Adrenal gland (tissue), 12 donors: Measurements from ENCODE around the gene CEP164. TPM values are rescaled to one million over a fixed set of nuclear protein-coding genes. Genes with fewer than 3 reads are reported as not detected.

ENCODE experiments used
- DNase-seq, 7 donors: peaks; one replicate each; pipeline ENCODE4 v3.0.0-alpha.2; 2019 to 2020
- H3K27ac ChIP-seq, 5 donors: fragments of 200-600 bp; sonication (generic) in 4 of 5; 1 replicate in 3 of 5; 2 replicates in 2 of 5; pipeline versions ENCODE4 v1.5.1 to v1.8.0; 2016 to 2020; ENCODE audit warnings: mild to moderate bottlenecking in 1 of 5
- H3K27me3 ChIP-seq: fragments of 200-600 bp; 2 replicates; pipeline ENCODE4 v1.8.0; 2021
- H3K36me3 ChIP-seq, 2 donors: fragments of 200-600 bp; replicated peaks in 1 of 2; 1 replicate in 1 of 2; 2 replicates in 1 of 2; pipeline versions ENCODE4 v1.5.1 to v1.8.0; 2018 to 2022
- H3K4me1 ChIP-seq, 2 donors: fragments of 200-600 bp; replicated peaks in 1 of 2; 1 replicate in 1 of 2; 2 replicates in 1 of 2; pipeline versions ENCODE4 v1.5.1 to v1.8.0; 2018 to 2021
- H3K4me3 ChIP-seq, 4 donors: fragments of 200-600 bp; sonication (generic) in 3 of 4; one replicate each; pipeline ENCODE4 v1.5.1; 2016 to 2018
- H3K9me3 ChIP-seq, 3 donors: fragments of 200-600 bp; sonication (generic) in 1 of 3; replicated peaks in 1 of 3; 1 replicate in 2 of 3; 2 replicates in 1 of 3; pipeline versions ENCODE4 v1.5.1 to v1.8.0; 2016 to 2021
- CTCF ChIP-seq, 6 experiments: fragments of 450-650 bp in 4 of 6; fragments of 200-600 bp in 2 of 6; sonication (generic) in 1 of 6; IDR thresholded peaks; 1 replicate in 5 of 6; 2 replicates in 1 of 6; pipeline versions ENCODE4 v1.5.1 to v1.8.0; 2016 to 2021; ENCODE audit warnings: antibody characterized with exemption in 6 of 6, mild to moderate bottlenecking in 2 of 6, moderate library complexity in 1 of 6
- POLR2A ChIP-seq, 2 donors: fragments of 450-650 bp; IDR thresholded peaks; one replicate each; pipeline ENCODE4 v1.6.1; 2017; ENCODE audit warnings: antibody characterized with exemption in 2 of 2, mild to moderate bottlenecking in 2 of 2, moderate library complexity in 1 of 2
- WGBS, 4 donors: extraction: QIAGEN DNeasy Blood & Tissue Kit in 2 of 4; methylation state at CpG; one replicate each; pipeline versions ENCODE4 v1.1.5 to v1.1.7; 2013 to 2017; 5-methylcytosine and 5-hydroxymethylcytosine counted together
- intact Hi-C, 2 donors: fragments of 100-400 bp; cut with DNase I; formaldehyde crosslinking; loops; one replicate each; pipeline versions ENCODE4 v1.14.1 to v1.15.0; 2022 to 2023
- polyA plus RNA-seq, 3 donors: library from polyadenylated mRNA; stranded (reverse); fragments of 200-250 nt in 2 of 3; fragments of 350-450 nt in 1 of 3; fragmentation: Illumina TruSeq in 1 of 3; extraction: RNeasy Lipid Tissue Mini Kit (QIAGEN cat#74804) in 1 of 3; gene quantifications; one replicate each; pipeline ENCODE4 v1.2.3, GENCODE V29; 2013 to 2014
- total RNA-seq, 9 donors: library from RNA; depleted of rRNA in 4 of 9; stranded (reverse); fragments of >200 nt in 4 of 9; fragments of 120-200 nt in 1 of 9; fragmentation: NEBNext Ultra II Directional in 1 of 9; extraction: Animal tissue kit (Norgen Biotek cat#: 25700) in 1 of 9; gene quantifications; one replicate each; pipeline versions ENCODE4 v1.1.0 to v1.2.4, GENCODE V29; 2013 to 2023
- donor health status: healthy with polysubstance abuse.
- donor health status: Bipolar disorder and iron deficiency.
- donor health status: DM: yes; HTN: yes; CAD: no.
- donor health status: DM: no; HTN: no; CAD: no.
- donor health status: DM: no; HTN: no; CAD: no.
- donor health status: DM: yes; HTN: yes; CAD: no.

Gene CEP164
- total and polyA plus RNA-seq, 12 donors: 10.6 to 82.9 (median 24.1) TPM

- peaks cover 0 to 50% of the 10 kb centered on the region in 2 donors for H3K36me3 ChIP-seq
- H3K27me3 ChIP-seq: no peaks in the 10 kb centered on the region
- no peak for TF ChIP-seq POLR2A (IDR thresholded peaks at IDR 0.05)
- TF ChIP-seq CTCF (IDR thresholded peaks at IDR 0.05): no peak
- peaks cover 0 to 4% of the 10 kb centered on the region in 2 donors for H3K4me1 ChIP-seq
- H3K27ac ChIP-seq: no peak overlapping the region
- no peaks in the 10 kb centered on the region for H3K9me3 ChIP-seq
- WGBS, 4 donors: 91 to 100% (median 96%) methylated on average over 4 of the region's 4 CpGs
- no peak overlapping the region for H3K4me3 ChIP-seq
- intact Hi-C loops: no loop called here
- DNase-seq: no peak
Observed at GRCh38 chr11:117380676-117381075, 53.0 kb downstream of the CEP164 start.

- Histone ChIP-seq H3K4me1 (peaks cover 0 to 4% of the 10 kb centered on the region in 2 donors), H3K27ac (no peak overlapping the region), H3K27me3 (no peaks in the 10 kb centered on the region), H3K9me3 (no peaks in the 10 kb centered on the region), H3K4me3 (no peak overlapping the region), H3K36me3 (peaks cover 0 to 56% of the 10 kb centered on the region in 2 donors)
- 93 to 99% (median 94%) methylated on average over 7 to 9 of the region's 9 CpGs for WGBS, 4 donors
- intact Hi-C loops: no loop called here
- no peak for TF ChIP-seq CTCF (IDR thresholded peaks at IDR 0.05)
- TF ChIP-seq POLR2A (IDR thresholded peaks at IDR 0.05): no peak
- DNase-seq: no peak
Observed at GRCh38 chr11:117381481-117382387, 54.1 kb downstream of the CEP164 start.

GRCh38 chr11:117382746-117383145, 55.1 kb downstream of the CEP164 start:
- H3K27me3 ChIP-seq: no peaks in the 10 kb centered on the region
- peaks cover 0 to 60% of the 10 kb centered on the region in 2 donors for H3K36me3 ChIP-seq
- H3K4me1 ChIP-seq: peaks cover 0 to 4% of the 10 kb centered on the region in 2 donors
- no peak for DNase-seq
- intact Hi-C loops: no loop called here
- 84 to 90% (median 87%) methylated on average over 4 of the region's 4 CpGs for WGBS, 4 donors
- no peak overlapping the region for H3K4me3 ChIP-seq
- H3K9me3 ChIP-seq: no peaks in the 10 kb centered on the region
- no peak overlapping the region for H3K27ac ChIP-seq
- no peak for TF ChIP-seq CTCF (IDR thresholded peaks at IDR 0.05)
- TF ChIP-seq POLR2A (IDR thresholded peaks at IDR 0.05): no peak

- intact Hi-C loops: no loop called here
- H3K4me1 ChIP-seq: peaks cover 0 to under 1% of the 10 kb centered on the region in 2 donors
- H3K36me3 ChIP-seq: peaks cover 0 to 65% of the 10 kb centered on the region in 2 donors
- H3K27me3 ChIP-seq: no peaks in the 10 kb centered on the region
- DNase-seq: peak in 2 of 7 donors; percentile 5 to 34
- TF ChIP-seq CTCF (IDR thresholded peaks at IDR 0.05) (no peak), POLR2A (IDR thresholded peaks at IDR 0.05) (no peak)
- 38 to 70% (median 58%) methylated on average over 1 of the region's 1 CpG for WGBS, 4 donors
- H3K27ac ChIP-seq: no peak overlapping the region
- no peaks in the 10 kb centered on the region for H3K9me3 ChIP-seq
- no peak overlapping the region for H3K4me3 ChIP-seq
Observed at GRCh38 chr11:117384045-117384444, 56.4 kb downstream of the CEP164 start.
